Epithelial cell of alveolus of lung (primary cell): ENCODE data around the gene C1orf53. TPM values are rescaled to one million over a fixed set of nuclear protein-coding genes. Genes with fewer than 3 reads are reported as not detected.

Experiments
- total RNA-seq: library from RNA; depleted of rRNA; stranded (reverse); fragments of >200 nt; gene quantifications from 2 replicates; pipeline ENCODE4 v1.2.1, GENCODE V29; 2015

The C1orf53 gene
- total RNA-seq = 1.1 and 1.8 TPM in 2 replicates

GRCh38 chr1:197902454-197903195 is at the start of gene C1orf53:
Gene C1orf53 (plus strand): TSS chr1:197902630. CDS start chr1:197902650, 20 bp downstream.

Other genes starting within 250 kb of the C1orf53 start
- 3.5 and 3.6 TPM in 2 replicates for gene DENND1B, start 127.2 kb upstream of the C1orf53 start, total RNA-seq
- gene LHX9, start 14.7 kb downstream of the C1orf53 start, total RNA-seq = not detected in 2 replicates